Measurements from ENCODE around the gene LPIN2.
"Not testable (repeated sequence)": the region's sequence is repeated elsewhere in the genome, so short reads cannot be mapped to it uniquely, and the experiment has no call there.

The LPIN2 gene

GRCh38 chr18:3013024-3013804 lies at the start of gene LPIN2:
TSS of gene LPIN2 (minus strand) at chr18:3013144. CDS start at chr18:2960840, 52,304 bp downstream.
- DNase-seq = peak; percentile 99

- DNase-seq = no peak
Observed at GRCh38 chr18:3061581-3062312, 48.8 kb upstream of the LPIN2 start.

GRCh38 chr18:3060667-3061580 lies 48.0 kb upstream of the LPIN2 start:
- DNase-seq = no peak

GRCh38 chr18:3059272-3059671 lies 46.3 kb upstream of the LPIN2 start:
- DNase-seq = no peak

GRCh38 chr18:3058328-3059191 lies 45.6 kb upstream of the LPIN2 start:
- no peak for DNase-seq

- no peak for DNase-seq
Observed at GRCh38 chr18:3057526-3057925, 44.6 kb upstream of the LPIN2 start.

GRCh38 chr18:3056311-3056710 lies 43.4 kb upstream of the LPIN2 start:
- DNase-seq = no peak

GRCh38 chr18:3055816-3056215 lies 42.9 kb upstream of the LPIN2 start:
- DNase-seq = no peak

GRCh38 chr18:3055186-3055728 lies 42.3 kb upstream of the LPIN2 start:
- DNase-seq = no peak

GRCh38 chr18:3054780-3055179 lies 41.8 kb upstream of the LPIN2 start:
- no peak for DNase-seq

GRCh38 chr18:3054214-3054613 lies 41.3 kb upstream of the LPIN2 start:
- DNase-seq = no peak

- DNase-seq = no peak
Observed at GRCh38 chr18:3053081-3053480, 40.1 kb upstream of the LPIN2 start.

GRCh38 chr18:3052411-3052758 lies 39.4 kb upstream of the LPIN2 start:
- DNase-seq = no peak

- DNase-seq = no peak
Observed at GRCh38 chr18:3051718-3052410, 38.9 kb upstream of the LPIN2 start.

- DNase-seq = not testable (repeated sequence)
Observed at GRCh38 chr18:3049897-3050454, 37.0 kb upstream of the LPIN2 start.

GRCh38 chr18:3048820-3049349 lies 35.9 kb upstream of the LPIN2 start:
- no peak for DNase-seq

- DNase-seq = no peak
Observed at GRCh38 chr18:3048121-3048520, 35.2 kb upstream of the LPIN2 start.

- DNase-seq = no peak
Observed at GRCh38 chr18:3046216-3046808, 33.4 kb upstream of the LPIN2 start.

- DNase-seq = no peak
Observed at GRCh38 chr18:3044931-3045698, 32.2 kb upstream of the LPIN2 start.

- no peak for DNase-seq
Observed at GRCh38 chr18:3042379-3042778, 29.4 kb upstream of the LPIN2 start.

Measured in femur (tissue), 1 donor.